NCI-H2196 treated with DMSO at 0.1 percent for 48 hours (cell line): Measurements from ENCODE around the gene SWAP70.

Source experiments
- DNase-seq: peaks from one replicate; lab custom pipeline; 2025; ENCODE audit not compliant: unreplicated experiment; lab: John Stamatoyannopoulos, UW

The SWAP70 gene

GRCh38 chr11:9774109-9774508 lies 110.2 kb downstream of the SWAP70 start:
- no peak for DNase-seq

- DNase-seq = no peak
These were observed 110.9 kb downstream of the SWAP70 start for GRCh38 chr11:9774591-9775397.

- DNase-seq = no peak
These were observed 111.5 kb downstream of the SWAP70 start for GRCh38 chr11:9775398-9775779.

- no peak for DNase-seq
These were observed 112.3 kb downstream of the SWAP70 start for GRCh38 chr11:9776203-9776602.

GRCh38 chr11:9777066-9777465 lies 113.2 kb downstream of the SWAP70 start:
- no peak for DNase-seq

GRCh38 chr11:9777525-9777924 lies 113.6 kb downstream of the SWAP70 start:
- no peak for DNase-seq

- DNase-seq = no peak
These were observed 117.1 kb downstream of the SWAP70 start for GRCh38 chr11:9780929-9781328.

GRCh38 chr11:9783986-9784385 lies 120.1 kb downstream of the SWAP70 start:
- DNase-seq = no peak

- no peak for DNase-seq
These were observed 120.9 kb downstream of the SWAP70 start for GRCh38 chr11:9784602-9785315.

- DNase-seq = no peak
These were observed 123.4 kb downstream of the SWAP70 start for GRCh38 chr11:9787260-9787659.

GRCh38 chr11:9787981-9788521 lies 124.2 kb downstream of the SWAP70 start:
- DNase-seq = no peak

GRCh38 chr11:9789910-9790309 lies 126.0 kb downstream of the SWAP70 start:
- DNase-seq = no peak

- no peak for DNase-seq
These were observed 126.8 kb downstream of the SWAP70 start for GRCh38 chr11:9790703-9791102.

GRCh38 chr11:9796266-9796665 lies 132.4 kb downstream of the SWAP70 start:
- no peak for DNase-seq

- no peak for DNase-seq
These were observed 133.0 kb downstream of the SWAP70 start for GRCh38 chr11:9796854-9797253.

GRCh38 chr11:9797300-9797699 lies 133.4 kb downstream of the SWAP70 start:
- DNase-seq = no peak

GRCh38 chr11:9799886-9800285 lies 136.0 kb downstream of the SWAP70 start:
- DNase-seq = no peak

- no peak for DNase-seq
These were observed 138.5 kb downstream of the SWAP70 start for GRCh38 chr11:9802291-9802861.
